ENCODE measurements around the gene CACNG3.

The CACNG3 gene

DNA sequence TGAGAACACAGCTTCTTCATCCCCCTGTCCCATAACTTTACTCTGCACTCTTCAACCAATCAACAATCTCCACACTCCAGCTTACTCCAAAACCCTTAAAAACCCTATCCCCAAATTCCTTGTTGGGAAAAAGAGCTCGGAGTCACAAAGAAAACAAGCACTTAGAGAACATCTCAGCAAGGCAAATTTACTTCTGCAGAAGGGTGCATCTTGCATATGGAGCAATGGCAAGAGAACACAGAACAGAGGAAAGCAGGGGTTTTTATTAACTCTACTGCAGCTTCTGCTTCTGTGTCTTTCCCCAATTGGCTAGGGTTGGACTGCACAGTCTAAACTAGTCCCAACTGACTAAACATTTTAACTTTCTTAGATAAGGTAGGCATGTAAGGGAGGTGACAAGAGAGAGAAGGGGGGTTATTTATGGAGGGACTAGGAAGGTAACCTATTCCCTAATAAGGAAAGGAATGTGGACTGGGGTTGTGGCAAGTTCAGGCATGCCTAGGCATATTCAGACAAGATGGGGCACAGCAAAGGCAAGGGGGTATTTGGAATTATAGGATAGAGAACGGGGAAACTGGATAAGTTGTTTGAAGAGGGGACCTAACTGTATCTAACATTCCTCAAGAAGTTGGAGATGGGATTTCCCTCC is 125.5 kb downstream of the CACNG3 start:
- DNase-seq (ENCODE audit: low read depth, low spot score): no peak
- no peak for TF ChIP-seq CTCF (IDR thresholded peaks at IDR 0.05; ENCODE audit: low read depth, low read length)
- in situ Hi-C loops (cut with HindIII; ENCODE audit: low sequenced_read_pairs): no loop called here
- no peak overlapping the region for H3K4me3 ChIP-seq (ENCODE audit: low read depth, low read length)

GRCh38 chr16:24382762-24383407 is 126.8 kb downstream of the CACNG3 start:
- in situ Hi-C loops (cut with HindIII; ENCODE audit: low sequenced_read_pairs): no loop called here
- no peak for TF ChIP-seq CTCF (IDR thresholded peaks at IDR 0.05; ENCODE audit: low read depth, low read length)
- no peak for DNase-seq (ENCODE audit: low read depth, low spot score)
- no peak overlapping the region for H3K4me3 ChIP-seq (ENCODE audit: low read depth, low read length)

DNA sequence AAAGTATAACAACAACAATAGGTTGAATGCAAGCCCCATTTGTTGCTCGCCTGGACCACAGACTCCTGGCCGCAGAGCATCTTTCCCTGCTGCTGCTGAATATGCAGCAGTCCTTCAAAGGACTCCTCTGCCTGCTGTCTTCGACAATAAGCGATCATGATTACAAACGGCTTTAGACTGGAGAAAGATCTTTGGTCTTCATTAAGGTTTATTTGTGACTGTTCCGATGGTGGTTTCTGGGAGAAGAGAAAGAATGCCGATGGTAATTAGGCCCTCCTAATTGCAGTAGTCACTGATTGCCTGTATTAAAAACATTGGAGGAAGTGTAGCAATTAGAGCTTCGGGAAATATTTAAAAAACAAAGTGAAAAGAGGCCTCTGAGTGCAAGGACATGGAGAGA is 138.2 kb downstream of the CACNG3 start:
- DNase-seq (ENCODE audit: low read depth, low spot score): no peak
- no peak for TF ChIP-seq CTCF (IDR thresholded peaks at IDR 0.05; ENCODE audit: low read depth, low read length)
- in situ Hi-C loops (cut with HindIII; ENCODE audit: low sequenced_read_pairs): no loop called here
- no peak overlapping the region for H3K4me3 ChIP-seq (ENCODE audit: low read depth, low read length)

DNA sequence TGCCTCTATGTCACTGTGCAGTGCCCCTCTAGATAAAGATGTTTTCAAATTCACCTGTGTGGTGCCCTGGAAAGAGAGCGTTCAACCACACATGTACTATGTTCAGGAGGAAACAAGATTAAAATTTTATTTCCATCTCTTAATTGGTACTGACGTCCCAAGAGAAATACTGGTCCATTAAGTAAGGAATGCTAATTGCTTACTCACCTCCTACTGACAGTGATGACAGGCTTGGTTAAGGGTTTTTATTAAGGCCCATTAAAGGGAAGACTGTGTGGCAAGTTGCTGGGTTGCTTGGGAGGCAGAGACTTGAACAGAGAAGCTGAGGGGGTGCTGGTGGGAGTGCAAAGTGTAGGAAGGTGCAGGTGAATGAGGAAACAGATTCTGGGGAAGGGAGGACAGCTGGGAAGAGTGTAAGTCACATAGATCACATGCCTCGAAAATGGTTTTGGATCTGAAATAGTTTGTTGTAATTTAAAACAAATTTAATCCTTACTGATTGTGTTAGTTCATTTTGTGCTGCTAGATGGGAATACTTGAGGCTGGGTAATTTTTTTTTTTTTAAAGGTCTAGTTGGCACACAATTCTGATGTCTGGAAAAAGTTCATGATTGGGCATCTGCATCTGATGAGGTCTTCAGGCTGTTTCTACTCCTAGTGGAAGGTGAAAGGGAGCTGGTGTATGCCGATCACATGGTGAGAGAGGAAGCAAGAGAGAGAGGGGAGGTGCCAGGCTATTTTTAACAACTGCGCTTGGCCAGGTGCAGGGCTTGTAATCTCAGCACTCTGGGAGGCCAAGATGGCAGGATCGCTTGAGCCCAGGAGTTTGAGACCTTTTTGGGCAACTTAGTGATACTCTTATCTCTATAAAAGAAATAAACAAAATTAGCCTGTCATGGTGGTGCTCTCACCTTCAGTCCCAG is 140.5 kb downstream of the CACNG3 start:
- H3K4me3 ChIP-seq (ENCODE audit: low read depth, low read length): no peak overlapping the region
- no peak for TF ChIP-seq CTCF (IDR thresholded peaks at IDR 0.05; ENCODE audit: low read depth, low read length)
- in situ Hi-C loops (cut with HindIII; ENCODE audit: low sequenced_read_pairs): no loop called here
- DNase-seq (ENCODE audit: low read depth, low spot score): no peak

- no peak overlapping the region for H3K4me3 ChIP-seq (ENCODE audit: low read depth, low read length)
- DNase-seq (ENCODE audit: low read depth, low spot score): no peak
- no peak for TF ChIP-seq CTCF (IDR thresholded peaks at IDR 0.05; ENCODE audit: low read depth, low read length)
- in situ Hi-C loops (cut with HindIII; ENCODE audit: low sequenced_read_pairs): no loop called here
These were observed 152.9 kb downstream of the CACNG3 start for GRCh38 chr16:24409045-24409444.
